DMS79 treated with DMSO at 0.1 percent for 48 hours (cell line): Measurements from ENCODE around the gene CSRNP3.

ENCODE experiments used
- DNase-seq: peaks from one replicate; lab custom pipeline; 2025; lab: John Stamatoyannopoulos, UW

Gene CSRNP3

DNA sequence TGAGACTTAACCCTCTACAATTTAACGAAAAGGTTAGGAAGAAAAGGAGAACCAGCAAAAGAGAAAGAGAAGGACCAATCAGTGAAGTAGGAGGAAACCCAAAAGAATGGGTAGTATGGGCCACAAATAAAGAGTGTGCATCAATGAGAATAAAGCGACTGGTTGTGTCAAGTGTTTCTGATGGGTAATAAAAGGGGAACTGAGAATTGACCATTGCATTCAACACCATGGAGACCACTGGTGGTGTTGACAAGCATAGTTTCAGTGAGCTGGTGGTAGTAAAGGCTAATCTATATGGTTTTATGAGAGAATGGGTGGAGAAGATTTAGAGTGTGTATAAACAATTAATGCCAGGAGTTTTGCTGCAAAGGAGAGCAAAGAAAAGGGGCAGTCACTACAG, 75.4 kb downstream of the CSRNP3 start:
- DNase-seq: no peak

DNA sequence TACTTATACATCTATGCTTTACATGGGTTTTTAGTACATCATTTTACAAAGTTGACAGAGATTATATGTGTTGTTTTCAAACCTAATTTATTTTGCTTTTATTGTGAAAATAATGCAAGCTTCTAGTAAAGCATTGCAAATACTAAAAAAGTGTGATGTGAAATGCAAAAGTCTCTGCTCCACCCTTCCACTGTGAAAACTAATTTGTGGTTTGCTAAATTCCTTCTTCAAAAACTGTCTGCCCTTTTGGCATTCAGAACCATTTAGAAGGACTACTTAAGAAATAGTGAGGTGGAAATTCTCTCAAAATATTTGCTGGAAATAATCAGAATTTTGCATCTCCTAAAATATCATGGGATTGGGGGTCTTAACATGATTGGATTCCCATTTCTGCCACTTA, 78.4 kb downstream of the CSRNP3 start:
- no peak for DNase-seq

DNA sequence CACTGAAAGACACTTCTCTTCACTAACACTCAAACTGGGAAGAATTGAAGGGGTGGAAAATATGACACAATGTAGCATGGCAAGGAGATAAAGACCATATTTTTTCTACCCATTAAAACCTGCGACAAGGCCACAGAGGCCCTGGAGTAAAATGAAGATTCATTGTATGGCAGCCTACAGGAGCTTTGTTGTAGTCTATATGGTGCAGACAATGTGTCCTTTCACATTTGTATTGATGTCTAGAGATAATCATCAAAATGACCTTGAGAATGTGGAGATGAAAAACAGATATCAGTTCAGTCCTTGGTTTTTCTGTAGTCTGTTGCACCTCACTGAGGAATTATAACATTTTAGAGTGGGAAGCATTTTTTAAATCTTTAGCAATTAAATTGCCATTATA, 80.1 kb downstream of the CSRNP3 start:
- no peak for DNase-seq

DNA sequence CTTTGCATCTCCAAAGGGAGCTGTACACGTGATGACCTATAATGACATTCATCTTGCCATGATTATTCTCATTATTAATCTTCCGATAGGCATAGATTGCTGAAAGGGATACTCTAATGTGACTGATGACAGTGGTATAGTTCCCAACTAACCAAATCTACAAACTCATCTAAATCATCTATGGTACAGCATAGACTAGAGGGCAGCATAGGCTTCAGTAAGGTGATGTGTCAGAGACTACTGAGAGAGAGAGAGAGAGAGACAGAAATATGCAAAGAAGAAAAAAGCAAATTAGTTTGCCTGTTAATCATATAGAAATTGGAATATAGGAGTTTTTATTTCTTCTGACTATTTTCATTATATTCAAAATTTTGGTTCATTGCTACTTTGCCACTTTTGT, 89.3 kb downstream of the CSRNP3 start:
- DNase-seq: no peak

DNA sequence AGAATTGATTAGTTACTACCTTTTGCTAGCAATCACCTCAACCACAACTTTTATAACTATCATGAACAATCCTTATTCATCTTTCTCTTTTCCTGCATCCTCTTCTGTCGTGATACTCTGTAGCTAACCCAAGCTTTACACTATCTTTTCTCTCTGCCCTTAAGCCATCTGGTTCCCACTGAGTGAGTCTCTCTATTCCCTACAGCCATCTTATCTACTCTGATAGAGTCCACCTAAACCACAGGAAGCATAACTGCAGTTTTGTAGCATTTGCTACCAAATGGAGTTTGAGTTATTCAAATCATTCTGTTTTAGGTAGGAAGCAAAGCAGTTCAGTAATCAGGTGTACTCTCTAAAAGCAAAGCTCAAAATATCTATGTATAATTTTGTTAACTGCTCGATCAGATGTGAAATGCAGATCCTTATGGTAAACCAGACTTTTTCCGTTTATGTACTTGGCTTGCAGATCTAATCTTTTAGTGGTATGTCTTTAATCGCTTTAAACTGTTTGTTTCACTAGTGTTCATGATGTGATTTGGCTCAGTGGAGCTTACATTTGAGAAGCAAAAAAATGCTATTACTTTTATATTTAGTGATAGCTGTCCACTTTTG, 91.0 kb downstream of the CSRNP3 start:
- DNase-seq: no peak

DNA sequence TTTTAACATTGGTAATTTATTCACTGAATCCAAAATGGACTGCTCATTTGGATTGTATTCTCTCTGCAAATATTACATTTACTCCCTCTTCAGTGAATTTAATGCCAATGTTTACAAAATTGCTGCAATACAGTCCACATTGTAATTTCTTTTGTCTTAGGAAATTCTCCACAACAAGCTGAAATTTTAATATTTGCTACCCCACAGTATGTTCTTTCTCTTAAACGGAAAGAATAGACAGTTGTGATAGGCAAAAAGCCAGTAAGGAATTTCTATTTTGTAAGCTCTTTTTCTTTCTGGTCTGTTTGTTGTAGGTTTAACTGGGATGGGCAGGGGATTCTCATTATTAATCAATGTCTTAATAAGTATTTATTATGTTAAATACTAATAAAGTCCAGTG, 92.0 kb downstream of the CSRNP3 start:
- no peak for DNase-seq

DNA sequence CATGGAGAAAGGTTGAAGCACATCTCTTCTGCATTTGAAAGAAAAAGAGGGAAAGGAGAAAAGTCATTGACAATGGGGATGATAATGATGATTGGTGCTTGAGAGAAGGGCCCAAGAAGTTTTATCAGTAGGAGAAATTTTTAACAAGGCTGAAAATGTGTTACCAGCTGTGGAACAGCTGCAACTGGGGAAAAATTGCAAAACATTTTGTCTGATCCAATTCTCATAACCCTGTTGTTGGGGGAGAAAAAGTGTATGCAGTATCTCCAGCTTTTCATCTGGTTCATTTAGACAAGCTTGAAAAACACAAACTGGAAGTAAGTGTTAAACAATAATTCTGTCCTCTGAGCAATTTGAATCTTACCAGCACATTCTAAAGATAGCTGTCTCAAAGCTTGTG, 92.7 kb downstream of the CSRNP3 start:
- no peak for DNase-seq

DNA sequence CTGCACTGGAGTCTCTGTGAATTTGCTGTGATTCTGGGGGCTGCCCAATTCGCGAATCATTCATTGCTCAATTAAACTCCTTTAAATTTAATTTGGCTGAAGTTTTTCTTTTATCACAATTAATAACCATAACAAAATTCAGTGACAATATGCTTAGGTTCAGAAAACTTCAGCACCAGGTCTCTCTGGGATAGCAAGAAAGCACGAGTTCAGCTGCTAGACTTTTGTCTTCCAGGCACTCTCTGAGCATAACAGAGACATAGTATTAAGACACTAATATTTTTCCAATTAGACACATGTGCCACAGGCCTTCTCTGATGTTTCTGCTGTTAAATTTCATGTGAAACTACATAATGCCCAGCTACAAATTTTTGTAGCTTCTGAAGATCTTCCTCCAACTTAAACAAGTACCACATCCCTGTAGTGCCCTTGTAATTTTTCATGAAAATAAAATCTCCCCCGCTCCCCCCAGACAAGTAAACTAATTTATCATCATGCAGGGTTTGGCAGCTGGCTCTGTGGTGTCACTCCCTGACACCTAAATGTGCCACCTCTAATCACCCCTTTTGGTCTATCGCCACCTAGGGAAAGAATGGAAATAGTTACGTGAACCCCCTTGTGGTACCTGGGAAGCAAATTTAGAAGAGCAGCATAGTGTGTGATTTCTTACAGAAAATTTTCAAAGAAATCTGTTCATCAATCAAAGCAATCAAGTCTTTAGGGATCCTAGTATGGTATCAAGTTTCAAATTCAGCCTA, 94.1 kb downstream of the CSRNP3 start:
- no peak for DNase-seq

DNA sequence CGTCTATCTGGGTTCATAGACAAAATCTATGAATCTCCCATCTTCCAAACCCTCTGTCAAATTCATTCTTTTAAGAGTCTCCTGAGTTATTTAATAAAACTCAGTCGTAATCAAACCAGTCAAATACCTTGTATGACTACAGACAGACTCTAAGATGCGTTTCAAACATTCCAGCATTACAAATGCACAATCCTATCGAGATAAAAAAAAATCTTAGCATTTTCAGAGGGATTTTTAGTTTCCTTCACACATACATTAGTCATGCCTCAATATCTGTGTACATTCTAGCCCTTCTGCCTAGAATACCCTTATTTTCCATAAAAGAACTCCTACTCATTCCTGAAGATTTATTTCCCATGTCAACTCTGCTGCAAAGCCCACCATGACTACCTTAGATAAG, 96.5 kb downstream of the CSRNP3 start:
- DNase-seq: no peak

DNA sequence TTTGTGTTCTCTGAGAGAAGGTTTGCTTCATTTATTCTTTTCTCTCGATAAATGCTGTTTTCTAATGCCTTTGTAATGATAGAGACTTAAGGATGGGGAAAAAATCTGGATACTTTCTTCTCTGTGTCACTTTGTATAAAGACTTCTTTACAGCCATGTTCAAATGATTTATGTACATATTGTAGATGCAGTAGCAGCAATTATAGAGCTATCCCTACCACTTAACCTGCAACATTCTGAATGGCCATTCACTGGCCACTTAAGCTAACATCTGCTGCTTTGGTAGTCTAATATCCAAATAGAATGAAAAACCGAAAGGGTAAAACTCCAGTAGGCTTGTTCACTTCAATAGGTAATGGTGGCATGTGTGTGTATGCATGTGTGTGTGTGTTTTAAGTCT, 97.8 kb downstream of the CSRNP3 start:
- DNase-seq: peak; percentile 34

DNA sequence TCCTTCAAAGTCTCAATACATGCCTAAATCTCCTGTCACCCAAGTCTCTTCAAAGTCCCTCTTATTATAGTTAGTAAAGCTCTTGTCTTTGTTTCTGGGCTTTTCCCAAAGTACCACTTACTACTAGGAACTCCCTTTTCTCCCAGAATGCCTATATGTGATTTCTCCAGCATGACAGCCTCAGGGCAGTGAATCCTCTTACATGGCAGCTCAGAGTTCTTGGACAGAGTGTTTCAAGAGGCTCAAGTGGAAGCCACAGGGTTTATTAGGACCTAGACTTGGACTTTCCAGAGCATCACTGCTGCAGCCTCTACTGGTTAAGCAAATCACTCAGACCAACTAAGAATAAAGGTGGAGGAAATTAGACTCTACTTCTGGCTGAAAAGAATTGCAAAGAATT, 98.9 kb downstream of the CSRNP3 start:
- peak; percentile 25 for DNase-seq

DNA sequence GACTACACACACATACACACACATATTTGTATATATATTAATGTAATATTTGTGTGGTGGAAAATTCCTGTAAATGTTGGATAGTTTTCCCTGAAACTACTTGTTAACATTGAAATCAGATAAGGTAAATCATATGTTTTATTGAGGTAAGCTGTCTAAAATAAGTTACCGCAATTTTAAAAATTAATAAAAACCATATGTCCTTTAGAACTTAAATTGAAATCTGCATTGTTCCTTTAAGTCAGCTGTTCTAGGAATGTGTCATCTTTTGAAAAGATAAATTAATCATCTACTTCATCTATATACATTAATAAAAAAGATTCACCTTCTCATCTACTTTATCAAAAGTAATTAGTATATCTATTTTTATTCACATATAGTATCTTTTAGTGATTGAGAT, 102.0 kb downstream of the CSRNP3 start:
- DNase-seq: no peak

DNA sequence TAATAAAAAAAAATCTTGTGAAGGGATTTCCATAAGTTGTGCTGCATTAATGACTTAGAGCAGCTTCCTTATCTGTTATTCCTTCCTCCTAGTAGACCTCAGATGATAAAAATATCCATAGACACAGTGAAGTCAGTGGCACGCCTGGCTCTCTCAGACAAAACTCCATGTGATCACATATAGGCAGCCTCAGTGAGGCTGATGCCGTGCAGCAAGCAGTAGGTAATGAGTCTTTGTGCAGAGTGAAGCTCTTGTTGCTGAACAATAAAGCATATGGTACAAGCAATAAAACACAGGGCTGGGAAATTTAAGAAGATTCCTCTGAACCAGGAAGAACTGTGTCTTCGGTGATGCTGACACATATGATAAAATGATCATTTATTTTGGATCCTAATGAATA, 102.7 kb downstream of the CSRNP3 start:
- DNase-seq: no peak

DNA sequence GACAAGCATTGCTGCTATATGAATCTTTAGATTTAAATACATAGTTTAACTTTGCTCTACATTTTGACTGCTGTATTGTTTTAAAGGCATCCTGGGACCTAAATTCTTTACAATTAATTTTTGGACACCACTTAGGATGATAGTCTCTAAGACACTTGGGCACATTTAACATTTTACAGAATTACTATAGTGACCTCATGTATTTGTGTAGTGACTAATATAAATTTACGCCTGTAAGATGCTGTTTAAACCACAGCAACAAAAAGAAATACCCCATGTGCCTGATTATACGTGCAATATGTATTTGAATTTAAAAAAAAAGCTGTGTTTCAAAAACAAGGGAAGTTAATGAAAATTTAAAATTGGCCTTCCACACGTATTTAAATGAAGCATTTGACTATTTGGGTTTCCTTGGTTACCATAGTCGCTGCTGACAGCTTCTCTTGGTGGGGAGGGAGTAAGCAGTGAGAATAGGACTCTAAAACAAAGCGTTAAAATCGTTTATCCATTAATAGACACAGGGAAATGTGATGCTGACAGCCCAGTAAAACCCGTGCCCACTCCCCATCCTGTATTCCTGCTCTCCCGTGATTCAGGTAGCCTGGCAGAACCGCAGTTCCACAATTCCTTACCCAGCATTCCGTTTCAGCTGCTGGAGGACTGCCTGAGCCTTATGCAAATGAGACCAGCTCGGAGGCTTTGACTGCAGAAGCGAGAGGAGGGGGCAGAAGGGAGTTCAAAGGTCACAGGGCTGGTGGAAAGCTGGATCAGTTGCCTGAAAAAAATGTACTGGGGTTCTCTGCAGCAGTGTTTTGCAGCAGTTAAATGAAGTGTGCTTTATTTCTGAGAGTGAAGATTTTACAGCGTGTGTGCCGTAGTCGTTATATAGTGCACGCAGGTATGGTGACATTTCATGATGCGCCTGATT, 104.3 kb downstream of the CSRNP3 start:
- DNase-seq: peak; percentile 2

DNA sequence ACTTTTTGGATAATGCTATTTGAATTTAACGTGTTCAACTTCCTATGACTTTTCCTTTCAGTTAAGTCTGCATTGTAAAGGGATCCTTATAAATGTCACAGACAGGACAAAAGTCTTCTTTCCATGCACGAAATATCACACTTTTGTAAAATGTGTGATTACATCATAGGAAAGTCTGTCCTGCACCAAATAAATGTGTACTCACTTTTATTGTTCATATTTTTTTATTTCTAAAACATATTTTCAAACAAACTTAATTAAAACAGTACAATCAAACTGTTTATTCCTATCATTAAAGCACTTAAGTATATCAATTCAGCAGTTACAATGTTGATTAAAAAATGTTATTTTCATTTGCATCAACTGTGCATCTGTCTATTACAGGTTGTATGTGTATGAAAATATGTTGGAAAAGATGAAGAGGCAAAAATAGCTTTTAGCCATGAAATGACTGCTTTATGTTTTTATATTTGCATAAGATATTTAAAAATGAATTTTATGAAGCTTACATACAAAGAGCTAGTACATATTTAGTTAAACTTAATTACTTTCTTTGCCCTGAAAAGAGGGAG, 105.6 kb downstream of the CSRNP3 start:
- no peak for DNase-seq

DNA sequence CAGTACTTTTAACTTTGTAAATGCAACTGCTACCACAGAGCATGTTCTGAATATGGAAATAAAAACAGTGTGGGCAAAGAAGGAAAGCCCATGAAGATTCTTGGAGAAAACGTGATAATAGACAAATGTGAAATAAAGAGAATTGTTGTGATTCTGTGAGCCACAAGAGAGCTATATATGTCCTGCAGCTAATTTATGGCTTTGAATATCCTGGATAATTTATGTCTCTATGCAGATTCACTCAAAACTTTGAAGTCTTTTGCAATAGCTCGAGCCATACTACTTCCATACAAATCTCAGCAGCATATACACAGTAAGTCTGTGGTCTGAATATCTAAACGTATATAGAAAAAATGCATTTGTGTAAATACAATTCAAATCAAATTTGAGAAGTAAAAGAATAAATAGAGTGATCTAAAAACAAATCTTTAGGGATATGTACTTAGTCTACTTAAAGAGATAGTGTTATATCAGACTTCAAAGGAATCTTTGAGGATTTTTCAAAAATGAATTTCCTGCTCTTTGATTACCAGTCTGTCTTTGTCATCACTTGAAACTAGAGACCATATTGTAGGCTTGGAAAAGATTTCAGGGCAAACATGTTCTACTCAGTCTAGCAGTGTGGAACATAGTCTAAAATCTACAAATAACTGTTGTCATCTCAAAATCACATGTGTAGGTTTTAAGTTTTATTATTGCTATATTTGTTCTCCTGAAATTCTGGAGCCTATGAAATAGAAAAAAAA, 107.1 kb downstream of the CSRNP3 start:
- DNase-seq: no peak

DNA sequence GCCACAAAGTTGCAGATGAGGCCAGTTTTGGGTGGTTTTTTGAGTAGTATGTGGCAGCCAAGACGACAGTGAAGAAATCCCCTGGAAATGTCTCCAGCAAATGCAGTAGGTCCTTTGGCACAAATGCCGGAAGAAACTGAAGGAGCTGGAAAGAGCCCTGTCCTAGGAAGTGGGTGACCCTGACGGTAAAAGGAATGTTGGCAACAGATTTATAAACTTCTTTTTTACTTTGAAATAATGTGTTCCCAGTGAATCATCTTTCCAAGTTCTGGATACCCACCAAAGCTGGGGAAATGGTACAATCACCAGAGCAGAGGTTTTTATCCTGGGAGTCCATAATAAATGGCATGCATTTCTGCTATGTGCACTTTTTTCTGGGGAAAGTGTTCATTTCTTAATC, 112.9 kb downstream of the CSRNP3 start:
- DNase-seq: no peak

DNA sequence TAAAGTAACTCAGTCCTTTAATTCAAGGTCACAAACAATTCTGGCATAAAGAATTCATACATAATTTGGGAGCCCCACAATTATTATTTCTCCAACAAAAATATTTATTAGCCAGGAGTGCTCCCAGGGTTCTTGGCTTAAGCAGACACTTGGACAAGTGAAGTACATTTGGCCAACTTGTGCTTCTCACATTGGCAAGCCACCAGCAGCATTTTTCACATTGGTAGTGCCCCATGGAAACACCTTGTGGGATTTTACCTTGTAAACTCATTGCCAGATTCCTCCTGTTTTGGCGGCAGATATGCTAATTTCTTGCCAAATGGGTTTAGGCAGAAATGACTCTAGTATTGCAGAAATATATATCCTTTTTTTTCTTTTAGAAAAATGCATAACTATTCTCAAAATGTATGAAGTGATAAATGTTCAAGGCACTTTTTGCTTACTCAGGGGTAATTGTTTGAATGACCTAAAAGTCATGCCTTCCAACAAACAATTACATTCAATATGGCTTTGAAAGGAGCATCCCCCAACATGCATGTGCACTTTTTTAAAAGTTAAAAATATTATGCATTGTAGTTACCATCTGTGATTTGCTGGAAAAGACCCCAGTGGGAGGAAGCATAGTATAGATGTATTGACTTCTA, 113.5 kb downstream of the CSRNP3 start:
- DNase-seq: peak; percentile 4

DNA sequence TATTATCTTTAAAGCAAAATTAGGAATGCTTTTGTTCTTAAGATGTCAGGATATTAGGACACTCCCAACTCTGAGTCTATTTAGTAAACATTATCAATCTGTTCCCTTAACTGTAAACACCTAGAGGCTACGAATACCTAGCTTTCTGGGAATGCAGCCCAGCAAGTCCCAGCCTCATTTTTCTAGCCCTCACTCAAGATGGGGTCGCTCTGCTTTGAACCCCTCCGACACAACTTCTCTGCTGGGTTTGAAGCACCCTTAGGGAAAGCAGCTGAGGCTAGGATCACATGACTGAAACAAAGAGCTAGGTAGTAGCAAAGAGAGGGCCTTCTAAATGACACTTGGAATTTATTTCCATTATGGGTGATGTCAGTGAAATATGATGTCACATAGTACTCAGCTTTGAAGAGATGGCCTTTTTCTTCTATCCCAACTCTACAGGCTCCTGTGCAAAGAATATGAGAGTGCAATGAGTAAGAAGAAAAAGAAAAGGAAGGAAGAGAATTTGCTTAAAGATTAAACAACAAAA, 114.7 kb downstream of the CSRNP3 start:
- no peak for DNase-seq

DNA sequence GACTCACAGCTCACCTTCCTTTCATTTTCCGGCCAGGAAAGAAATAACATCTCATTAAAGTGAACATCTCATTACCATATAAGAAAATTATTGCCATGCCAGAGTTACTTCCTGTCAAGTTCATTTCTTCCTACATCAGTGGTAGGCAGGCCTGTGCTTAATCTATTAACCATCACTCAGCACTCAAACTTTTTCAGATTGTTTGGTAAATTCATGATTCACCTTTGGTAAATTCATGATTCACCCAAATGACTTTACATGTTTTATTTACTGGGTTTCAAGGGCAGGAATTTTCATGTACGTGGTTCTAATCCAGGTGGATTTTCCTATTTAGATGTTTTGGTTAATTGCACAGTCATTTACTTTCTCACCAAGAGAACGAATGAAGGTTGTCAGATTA, 116.5 kb downstream of the CSRNP3 start:
- DNase-seq: no peak

DNA sequence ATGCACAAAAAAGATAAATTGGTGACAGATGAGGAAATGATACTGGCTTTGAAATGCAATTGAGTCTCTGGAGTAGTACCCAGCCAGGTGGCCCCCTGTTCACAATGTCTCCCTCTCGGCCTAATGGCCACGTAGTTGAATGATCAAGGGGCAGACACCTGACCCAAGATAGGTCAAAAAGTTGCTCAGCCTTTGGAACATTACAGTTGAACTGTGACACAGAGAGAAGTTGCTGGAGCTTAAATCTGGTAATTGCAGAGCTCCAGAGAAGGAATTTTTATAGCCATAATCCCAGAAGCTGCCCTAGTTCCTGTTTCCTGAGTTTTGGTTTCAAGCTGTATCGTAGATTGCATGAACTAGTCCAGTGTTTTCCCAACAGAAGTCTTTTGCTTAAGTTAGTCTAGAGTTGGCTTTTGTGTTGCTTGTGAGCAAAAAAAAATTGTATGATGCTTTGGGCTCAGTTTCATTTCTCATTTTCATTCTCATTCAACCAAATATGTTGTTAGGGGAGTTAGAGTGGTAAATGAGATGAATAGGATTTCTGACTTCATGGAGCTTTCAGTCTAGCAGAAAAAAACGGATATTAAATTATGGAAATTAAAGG, 117.9 kb downstream of the CSRNP3 start:
- no peak for DNase-seq
